HG03565 (cell line): ENCODE results near the gene PIK3C2G.

Experiments used
- ATAC-seq: cut with Tn5 transposase; IDR thresholded peaks from one replicate; pipeline ENCODE4 v1.9.1; 2021; ENCODE audit warnings: mild to moderate bottlenecking, moderate library complexity; ENCODE audit not compliant: unreplicated experiment

PIK3C2G gene

DNA sequence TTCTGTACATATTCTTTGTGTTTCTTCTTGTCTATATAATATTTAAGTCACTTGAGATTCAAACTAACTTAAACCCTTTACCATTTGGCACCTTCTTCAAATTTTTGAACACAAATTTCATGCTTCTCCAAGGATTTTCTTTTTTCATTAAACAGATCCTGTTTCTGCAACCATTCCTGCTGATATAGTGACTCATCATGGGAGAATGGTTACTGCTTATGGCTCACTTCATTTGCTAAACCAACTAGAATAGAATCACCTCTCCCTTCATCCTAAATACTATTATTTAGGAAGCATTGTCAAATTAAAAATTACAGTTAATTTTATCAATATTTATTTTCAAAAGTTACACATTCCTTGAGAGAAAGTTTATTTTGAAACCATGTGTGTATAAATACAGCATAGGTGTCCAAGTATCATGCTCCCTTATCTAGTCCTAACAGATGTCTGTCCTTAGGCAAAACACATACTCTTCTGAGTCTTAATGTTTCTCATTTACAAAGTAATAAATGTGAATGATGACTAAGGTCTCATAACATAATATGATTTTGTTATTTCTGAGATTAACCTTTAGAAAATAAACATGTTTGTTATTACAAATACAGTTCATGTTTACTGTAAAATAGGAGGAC, 435.8 kb downstream of the PIK3C2G start:
- no peak for ATAC-seq
